Sigmoid colon (tissue), 4 donors: ENCODE data around the gene ATP2B3.

Source experiments
- CTCF ChIP-seq, 4 experiments: fragments of 450-650 bp in 3 of 4; fragments of 200-600 bp in 1 of 4; IDR thresholded peaks; one replicate each; pipeline ENCODE4 v1.5.1; 2016 to 2019; ENCODE audit warnings: antibody characterized with exemption in 4 of 4, mild to moderate bottlenecking in 3 of 4, moderate library complexity in 2 of 4
- EP300 ChIP-seq, 4 donors: sonication (generic); formaldehyde crosslinking; IDR thresholded peaks; one replicate each; pipeline ENCODE4 v1.6.1; 2017; ENCODE audit warnings: antibody characterized with exemption in 4 of 4
- POLR2A ChIP-seq, 2 donors: fragments of 450-650 bp; IDR thresholded peaks; one replicate each; pipeline ENCODE4 v1.6.1; 2016; ENCODE audit warnings: antibody characterized with exemption in 2 of 2, mild to moderate bottlenecking in 2 of 2, moderate library complexity in 2 of 2
- POLR2AphosphoS5 ChIP-seq, 4 donors: sonication (generic); formaldehyde crosslinking; IDR thresholded peaks; one replicate each; pipeline ENCODE4 v1.6.1; 2017; ENCODE audit warnings: antibody characterized with exemption in 4 of 4

- no peak for TF ChIP-seq CTCF (IDR thresholded peaks at IDR 0.05)
- no peak for TF ChIP-seq POLR2AphosphoS5 (IDR thresholded peaks at IDR 0.05)
- TF ChIP-seq EP300 (IDR thresholded peaks at IDR 0.05) = no peak
- no peak for TF ChIP-seq POLR2A (IDR thresholded peaks at IDR 0.05)
These were observed 110.7 kb downstream of the ATP2B3 start for GRCh38 chrX:153628129-153628528.
